Epithelial cell of prostate (primary cell): ENCODE results near the gene U2SURP.

Source experiments
- DNase-seq: peaks from one replicate; pipeline ENCODE4 v3.0.0-alpha.2; 2011; ENCODE audit warnings: low read depth, low spot score
- H3K27ac ChIP-seq: fragments of 450-650 bp; 2 replicates; pipeline ENCODE4 v1.5.1; 2017; ENCODE audit warnings: mild to moderate bottlenecking

Gene U2SURP

GRCh38 chr3:143095813-143096212 is 94.4 kb downstream of the U2SURP start:
- DNase-seq, result no peak
- H3K27ac ChIP-seq, result no peak overlapping the region

- H3K27ac ChIP-seq, result no peak overlapping the region
- DNase-seq, result no peak
Observed at GRCh38 chr3:143098032-143098764, 96.8 kb downstream of the U2SURP start.

GRCh38 chr3:143099210-143099609 is 97.8 kb downstream of the U2SURP start:
- no peak overlapping the region for H3K27ac ChIP-seq
- no peak for DNase-seq

GRCh38 chr3:143099690-143100089 is 98.3 kb downstream of the U2SURP start:
- H3K27ac ChIP-seq, result no peak overlapping the region
- DNase-seq, result no peak

- H3K27ac ChIP-seq, result no peak overlapping the region
- DNase-seq, result no peak
Observed at GRCh38 chr3:143100451-143100850, 99.1 kb downstream of the U2SURP start.

GRCh38 chr3:143101792-143102381 is 100.5 kb downstream of the U2SURP start:
- DNase-seq, result no peak
- no peak overlapping the region for H3K27ac ChIP-seq

- no peak for DNase-seq
- no peak overlapping the region for H3K27ac ChIP-seq
Observed at GRCh38 chr3:143103652-143104051, 102.3 kb downstream of the U2SURP start.

GRCh38 chr3:143105170-143105569 is 103.8 kb downstream of the U2SURP start:
- no peak overlapping the region for H3K27ac ChIP-seq
- no peak for DNase-seq

GRCh38 chr3:143109861-143110260 is 108.5 kb downstream of the U2SURP start:
- no peak overlapping the region for H3K27ac ChIP-seq
- DNase-seq, result no peak
